22Rv1 (cell line): Measurements from ENCODE around the gene SAFB2.

ENCODE experiments used
- H3K27ac ChIP-seq: fragments of 450-650 bp; 2 replicates; pipeline ENCODE4 v1.5.1; 2017
- ZFX ChIP-seq: fragments of 450-650 bp; IDR thresholded peaks from 2 replicates; pipeline ENCODE4 v1.6.1; 2017; ENCODE audit warnings: antibody characterized with exemption, borderline replicate concordance
- TF ChIP-seq, protein P1 (sequence below): fragments of 450-650 bp; IDR thresholded peaks from 2 replicates; pipeline ENCODE4 v1.5.1; 2017; ENCODE audit warnings: mild to moderate bottlenecking

Gene SAFB2

DNA sequence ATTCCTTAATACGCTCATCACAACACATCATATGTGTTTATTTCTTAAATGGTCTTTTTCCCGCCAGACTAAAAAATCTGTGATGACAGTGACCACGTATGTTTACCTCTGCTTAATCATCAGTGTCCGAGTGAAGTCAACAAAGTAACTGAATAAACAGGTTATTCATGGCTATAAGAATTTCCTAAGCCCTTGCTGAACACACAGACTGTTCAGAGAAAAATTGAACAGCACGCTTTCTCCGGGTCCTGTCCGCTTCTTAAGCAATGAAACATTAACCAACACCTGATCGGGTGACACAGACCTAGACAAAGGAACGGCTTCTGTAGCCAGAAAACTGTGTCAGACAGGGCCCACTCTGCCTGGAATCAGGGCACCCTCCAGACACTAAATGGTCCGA lies 14.3 kb downstream of the SAFB2 start:
- TF ChIP-seq, protein P1, sequence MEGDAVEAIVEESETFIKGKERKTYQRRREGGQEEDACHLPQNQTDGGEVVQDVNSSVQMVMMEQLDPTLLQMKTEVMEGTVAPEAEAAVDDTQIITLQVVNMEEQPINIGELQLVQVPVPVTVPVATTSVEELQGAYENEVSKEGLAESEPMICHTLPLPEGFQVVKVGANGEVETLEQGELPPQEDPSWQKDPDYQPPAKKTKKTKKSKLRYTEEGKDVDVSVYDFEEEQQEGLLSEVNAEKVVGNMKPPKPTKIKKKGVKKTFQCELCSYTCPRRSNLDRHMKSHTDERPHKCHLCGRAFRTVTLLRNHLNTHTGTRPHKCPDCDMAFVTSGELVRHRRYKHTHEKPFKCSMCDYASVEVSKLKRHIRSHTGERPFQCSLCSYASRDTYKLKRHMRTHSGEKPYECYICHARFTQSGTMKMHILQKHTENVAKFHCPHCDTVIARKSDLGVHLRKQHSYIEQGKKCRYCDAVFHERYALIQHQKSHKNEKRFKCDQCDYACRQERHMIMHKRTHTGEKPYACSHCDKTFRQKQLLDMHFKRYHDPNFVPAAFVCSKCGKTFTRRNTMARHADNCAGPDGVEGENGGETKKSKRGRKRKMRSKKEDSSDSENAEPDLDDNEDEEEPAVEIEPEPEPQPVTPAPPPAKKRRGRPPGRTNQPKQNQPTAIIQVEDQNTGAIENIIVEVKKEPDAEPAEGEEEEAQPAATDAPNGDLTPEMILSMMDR = no peak
- no peak for TF ChIP-seq ZFX
- no peak overlapping the region for H3K27ac ChIP-seq

DNA sequence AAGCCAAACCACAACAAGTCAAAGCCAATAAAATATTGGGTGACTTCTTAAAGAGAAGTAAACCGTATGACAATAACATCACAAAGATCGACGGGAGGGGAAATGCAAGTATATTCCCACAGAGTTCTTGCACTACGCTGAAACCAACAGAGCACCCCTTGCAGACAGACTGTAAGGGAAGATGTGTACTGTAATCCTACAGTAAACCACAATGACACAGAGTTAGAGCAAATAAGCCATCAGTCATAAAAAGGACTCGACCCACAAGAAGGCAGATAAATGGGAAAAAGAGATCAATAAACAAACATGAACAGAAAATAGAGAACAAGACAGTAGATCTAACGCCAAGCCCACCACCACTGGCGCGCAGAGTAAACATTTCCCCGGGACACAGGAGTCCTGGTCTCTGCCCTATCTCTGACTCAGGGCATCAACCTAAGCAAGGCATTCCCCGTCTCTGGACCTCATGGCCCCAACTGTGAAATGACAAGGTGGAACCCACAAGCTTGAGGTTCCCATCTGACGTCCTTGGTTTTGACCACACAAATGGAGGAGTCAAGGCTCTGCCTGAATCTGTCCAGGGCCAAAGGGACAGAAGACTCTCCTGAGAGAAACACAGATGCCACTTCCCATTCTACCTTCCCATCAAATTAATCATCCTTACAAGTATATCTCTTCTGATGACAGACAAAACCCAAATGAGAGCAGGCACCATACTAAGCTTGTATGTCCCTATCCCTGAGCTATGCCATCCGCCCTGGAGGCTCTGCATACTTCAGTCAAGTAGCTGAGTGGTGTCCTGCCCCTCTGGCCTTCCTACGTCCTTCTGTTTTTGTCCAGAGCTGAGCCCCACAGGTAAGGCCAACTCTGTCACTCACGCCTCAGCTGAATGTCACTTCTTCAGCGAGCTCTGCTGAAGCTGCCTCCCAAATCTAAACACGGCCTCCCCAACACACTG lies 15.0 kb downstream of the SAFB2 start:
- TF ChIP-seq, protein P1 = no peak
- TF ChIP-seq ZFX = no peak
- H3K27ac ChIP-seq = no peak overlapping the region

DNA sequence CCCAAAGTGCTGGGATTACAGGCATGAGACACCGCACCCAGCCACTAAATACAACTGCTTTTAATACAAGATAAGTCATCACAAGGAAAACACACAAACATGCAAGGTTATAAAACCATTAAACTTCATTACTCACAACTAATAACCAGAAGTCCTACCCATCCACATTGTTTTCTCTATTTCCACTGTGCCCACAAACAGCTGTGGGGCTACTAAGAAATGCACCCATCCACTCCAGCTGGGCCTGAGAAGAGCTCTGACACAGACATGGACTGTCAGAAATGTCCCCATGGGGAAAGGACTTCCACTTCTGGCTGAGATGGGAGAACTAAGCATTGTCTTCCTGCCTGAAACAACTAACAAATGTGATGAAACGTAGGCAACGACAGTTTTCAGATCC lies 17.2 kb downstream of the SAFB2 start:
- TF ChIP-seq ZFX = no peak
- TF ChIP-seq, protein P1 = no peak
- no peak overlapping the region for H3K27ac ChIP-seq

DNA sequence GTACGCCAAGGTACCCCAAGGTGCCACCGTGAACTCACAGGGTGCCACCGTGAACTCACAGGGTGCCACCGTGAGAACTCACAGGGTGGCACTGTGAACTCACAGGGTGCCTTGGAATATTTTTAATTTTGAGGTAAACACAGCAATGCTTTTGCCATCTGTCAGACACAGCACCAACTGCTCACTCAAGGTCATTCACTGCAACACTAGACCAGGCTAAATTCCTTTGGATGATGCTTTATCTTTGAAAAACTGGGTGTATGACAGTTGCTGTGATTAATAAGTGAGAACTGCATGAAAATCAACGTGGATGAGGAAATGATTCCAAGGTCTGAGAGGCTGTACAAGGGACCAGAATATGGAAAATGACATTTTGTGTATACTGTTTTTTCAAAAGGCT lies 18.9 kb downstream of the SAFB2 start:
- H3K27ac ChIP-seq = no peak overlapping the region
- TF ChIP-seq, protein P1 = no peak
- no peak for TF ChIP-seq ZFX

DNA sequence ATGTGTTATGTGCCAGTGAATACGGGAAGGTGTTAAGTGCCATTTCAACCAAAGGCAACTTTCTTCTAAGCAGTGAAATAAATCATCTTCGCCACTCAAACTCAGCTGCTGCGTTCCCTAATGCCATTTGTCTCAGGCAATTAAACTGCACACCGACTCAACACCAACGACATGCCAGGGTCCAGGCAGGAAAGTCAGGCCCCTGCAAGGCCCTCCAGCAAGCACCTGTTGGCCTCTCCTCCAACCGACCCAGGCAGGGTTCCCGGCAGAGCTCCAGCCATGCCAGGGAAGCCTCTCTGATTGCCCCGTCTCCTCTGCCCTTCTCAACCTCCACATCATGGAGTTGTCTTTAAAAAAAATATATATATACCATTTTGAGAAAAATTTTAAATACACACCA lies 21.8 kb downstream of the SAFB2 start:
- H3K27ac ChIP-seq = no peak overlapping the region
- TF ChIP-seq ZFX = no peak
- TF ChIP-seq, protein P1 = no peak

DNA sequence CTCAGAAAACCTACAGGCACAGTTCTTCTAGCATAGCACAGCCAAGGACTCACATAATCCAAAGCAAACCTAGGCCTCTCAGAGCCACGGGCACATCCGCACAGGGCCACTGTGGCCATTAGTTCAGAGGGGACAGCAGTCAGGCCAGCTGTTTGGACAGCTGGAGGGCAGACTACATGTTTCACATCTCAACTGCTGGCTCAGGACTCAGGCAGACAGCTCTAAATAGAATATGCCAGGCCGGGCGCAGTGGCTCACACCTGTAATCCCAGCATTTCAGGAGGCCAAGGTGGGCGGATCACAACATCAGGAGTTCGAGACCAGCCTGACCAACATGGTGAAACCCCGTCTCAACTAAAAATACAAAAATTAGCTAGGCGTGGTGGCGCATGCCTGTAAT lies 26.8 kb downstream of the SAFB2 start:
- TF ChIP-seq ZFX = no peak
- TF ChIP-seq, protein P1 = no peak

DNA sequence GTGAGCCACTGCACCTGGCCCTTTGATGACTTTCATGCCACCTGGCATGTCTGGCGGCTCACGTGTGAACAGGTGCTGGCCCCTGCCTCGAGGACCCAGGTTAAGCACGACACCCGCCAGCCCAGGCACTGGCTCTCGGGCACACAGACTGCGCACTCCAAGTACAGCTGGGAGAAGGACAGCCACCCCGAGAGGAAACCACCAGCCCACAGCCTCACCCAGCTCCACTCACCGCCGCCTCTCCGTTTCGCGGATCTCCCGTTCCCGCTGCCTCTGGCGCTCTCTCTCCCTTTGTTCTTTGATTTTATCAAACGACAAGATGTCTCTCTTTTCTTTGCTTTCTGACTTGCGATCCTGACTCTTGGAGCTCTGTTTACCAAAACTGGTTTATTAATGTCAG lies 27.4 kb downstream of the SAFB2 start:
- no peak overlapping the region for H3K27ac ChIP-seq
- TF ChIP-seq, protein P1 = no peak
- no peak for TF ChIP-seq ZFX

More for the DNA sequence above, 26.8 kb downstream of the SAFB2 start:
- H3K27ac ChIP-seq = no peak overlapping the region
